GM19468 (cell line): Measurements from ENCODE around the gene DCUN1D2.
"Not testable (repeated sequence)": the region's sequence is repeated elsewhere in the genome, so short reads cannot be mapped to it uniquely, and the experiment has no call there.

ENCODE experiments used
- ATAC-seq: cut with Tn5 transposase; IDR thresholded peaks from one replicate; pipeline ENCODE4 v1.9.1; 2021; ENCODE audit warnings: mild to moderate bottlenecking, moderate library complexity, moderate number of reproducible peaks; ENCODE audit not compliant: unreplicated experiment; ENCODE audit errors: extremely low read depth

Gene DCUN1D2

GRCh38 chr13:113450348-113450744 is 40.2 kb downstream of the DCUN1D2 start:
- ATAC-seq = not testable (repeated sequence)

- no peak for ATAC-seq
These were observed 40.7 kb downstream of the DCUN1D2 start for GRCh38 chr13:113449693-113450347.

- no peak for ATAC-seq
These were observed 41.4 kb downstream of the DCUN1D2 start for GRCh38 chr13:113448885-113449692.

- no peak for ATAC-seq
These were observed 42.0 kb downstream of the DCUN1D2 start for GRCh38 chr13:113448545-113448884.

- no peak for ATAC-seq
These were observed 42.9 kb downstream of the DCUN1D2 start for GRCh38 chr13:113447596-113447995.

- no peak for ATAC-seq
These were observed 44.0 kb downstream of the DCUN1D2 start for GRCh38 chr13:113446488-113446854.

- peak; percentile 24 for ATAC-seq
These were observed 44.6 kb downstream of the DCUN1D2 start for GRCh38 chr13:113445791-113446487.

GRCh38 chr13:113443991-113444390 is 46.5 kb downstream of the DCUN1D2 start:
- no peak for ATAC-seq

- ATAC-seq = no peak
These were observed 47.5 kb downstream of the DCUN1D2 start for GRCh38 chr13:113442985-113443362.

- no peak for ATAC-seq
These were observed 48.0 kb downstream of the DCUN1D2 start for GRCh38 chr13:113442354-113442984.

GRCh38 chr13:113441661-113442060 is 48.9 kb downstream of the DCUN1D2 start:
- no peak for ATAC-seq

GRCh38 chr13:113437408-113438010 is 53.0 kb downstream of the DCUN1D2 start:
- no peak for ATAC-seq

- not testable (repeated sequence) for ATAC-seq
These were observed 53.6 kb downstream of the DCUN1D2 start for GRCh38 chr13:113436866-113437265.

- ATAC-seq = not testable (repeated sequence)
These were observed 54.6 kb downstream of the DCUN1D2 start for GRCh38 chr13:113435907-113436306.

- ATAC-seq = no peak
These were observed 57.1 kb downstream of the DCUN1D2 start for GRCh38 chr13:113433391-113433916.

GRCh38 chr13:113432506-113433270 is 57.8 kb downstream of the DCUN1D2 start:
- no peak for ATAC-seq

GRCh38 chr13:113431171-113431570 is 59.3 kb downstream of the DCUN1D2 start:
- no peak for ATAC-seq

- ATAC-seq = no peak
These were observed 60.0 kb downstream of the DCUN1D2 start for GRCh38 chr13:113430378-113431110.

GRCh38 chr13:113429608-113429985 is 60.9 kb downstream of the DCUN1D2 start:
- ATAC-seq = no peak
